ENCODE results near the gene CARHSP1. TPM values are rescaled to one million over a fixed set of nuclear protein-coding genes. Genes with fewer than 3 reads are reported as not detected.

Gene CARHSP1
- total and polyA plus RNA-seq, 4 donors: 68.4 to 148 (median 102) TPM

GRCh38 chr16:8889893-8890548 is 21.2 kb upstream of the CARHSP1 start:
- peaks cover 16 to 53% (median 29%) of the 10 kb centered on the region in 4 donors for H3K36me3 ChIP-seq (ENCODE audit: control insufficient read depth in 4 of 4, insufficient read depth in 4 of 4, low read length in 4 of 4)
- no peak for TF ChIP-seq CTCF (IDR thresholded peaks at IDR 0.05; ENCODE audit: control extremely low read depth, extremely low read depth)
- 87 to 90% methylated on average over 14 of the region's 14 CpGs for WGBS, 2 donors
- H3K9me3 ChIP-seq (ENCODE audit: control insufficient read depth in 4 of 4, insufficient read depth in 3 of 4, low read length in 3 of 4): no peaks in the 10 kb centered on the region
- peaks cover 0 to 11% (median 0%) of the 10 kb centered on the region in 5 donors for H3K4me1 ChIP-seq (ENCODE audit: control insufficient read depth in 5 of 5, insufficient read depth in 5 of 5, low read length in 5 of 5)
- DNase-seq (peak in 1 of 3 donors; percentile 7), ATAC-seq (ENCODE audit: insufficient read depth, low FRiP score) (no peak)
- no peak overlapping the region for H3K9ac ChIP-seq (ENCODE audit: insufficient read depth in 1 of 2, low read length in 2 of 2)
- no peak overlapping the region for H3K27ac ChIP-seq (ENCODE audit: low read depth in 1 of 2, low read length in 1 of 2)
- no peak overlapping the region for H3K4me3 ChIP-seq
- H3K27me3 ChIP-seq (ENCODE audit: control insufficient read depth in 3 of 3, insufficient read depth in 3 of 3, low read length in 2 of 3): no peaks in the 10 kb centered on the region

GRCh38 chr16:8888951-8889892 is 20.4 kb upstream of the CARHSP1 start:
- DNase-seq: peak in 1 of 3 donors; percentile 1
- Histone ChIP-seq H3K36me3 (ENCODE audit: control insufficient read depth in 4 of 4, insufficient read depth in 4 of 4, low read length in 4 of 4) (peaks cover 10 to 46% (median 25%) of the 10 kb centered on the region in 4 donors), H3K9ac (ENCODE audit: insufficient read depth in 1 of 2, low read length in 2 of 2) (no peak overlapping the region)

GRCh38 chr16:8887952-8888560 is 19.2 kb upstream of the CARHSP1 start:
- DNase-seq: peak in 1 of 3 donors; percentile 15
- no peak for TF ChIP-seq CTCF (IDR thresholded peaks at IDR 0.05; ENCODE audit: control extremely low read depth, extremely low read depth)
- Histone ChIP-seq H3K27me3 (ENCODE audit: control insufficient read depth in 3 of 3, insufficient read depth in 3 of 3, low read length in 2 of 3) (no peaks in the 10 kb centered on the region), H3K4me1 (ENCODE audit: control insufficient read depth in 5 of 5, insufficient read depth in 5 of 5, low read length in 5 of 5) (peaks cover 0 to 11% (median 0%) of the 10 kb centered on the region in 5 donors), H3K9me3 (ENCODE audit: control insufficient read depth in 4 of 4, insufficient read depth in 3 of 4, low read length in 3 of 4) (no peaks in the 10 kb centered on the region), H3K27ac (ENCODE audit: low read depth in 1 of 2, low read length in 1 of 2) (no peak overlapping the region), H3K9ac (ENCODE audit: insufficient read depth in 1 of 2, low read length in 2 of 2) (no peak overlapping the region), H3K36me3 (ENCODE audit: control insufficient read depth in 4 of 4, insufficient read depth in 4 of 4, low read length in 4 of 4) (peaks cover 4 to 36% (median 15%) of the 10 kb centered on the region in 4 donors), H3K4me3 (no peak overlapping the region)
- 80 to 84% methylated on average over 16 of the region's 16 CpGs for WGBS, 2 donors
- no peak for ATAC-seq (ENCODE audit: insufficient read depth, low FRiP score)

More at GRCh38 chr16:8888951-8889892, 20.4 kb upstream of the CARHSP1 start:
- TF ChIP-seq CTCF (IDR thresholded peaks at IDR 0.05; ENCODE audit: control extremely low read depth, extremely low read depth): no peak
- H3K9me3 ChIP-seq (ENCODE audit: control insufficient read depth in 4 of 4, insufficient read depth in 3 of 4, low read length in 3 of 4): no peaks in the 10 kb centered on the region
- no peaks in the 10 kb centered on the region for H3K27me3 ChIP-seq (ENCODE audit: control insufficient read depth in 3 of 3, insufficient read depth in 3 of 3, low read length in 2 of 3)
- WGBS, 2 donors: 85 to 88% methylated on average over 23 of the region's 23 CpGs
- H3K27ac ChIP-seq (ENCODE audit: low read depth in 1 of 2, low read length in 1 of 2): no peak overlapping the region
- no peak for ATAC-seq (ENCODE audit: insufficient read depth, low FRiP score)
- H3K4me3 ChIP-seq: no peak overlapping the region
- peaks cover 0 to 11% (median 0%) of the 10 kb centered on the region in 5 donors for H3K4me1 ChIP-seq (ENCODE audit: control insufficient read depth in 5 of 5, insufficient read depth in 5 of 5, low read length in 5 of 5)

Data from lung (tissue), 12 donors.